ENCODE data around the gene TBX10. TPM values are rescaled to one million over a fixed set of nuclear protein-coding genes. Genes with fewer than 3 reads are reported as not detected.
"Not testable (repeated sequence)": the region's sequence is repeated elsewhere in the genome, so short reads cannot be mapped to it uniquely, and the experiment has no call there.

The TBX10 gene
- polyA plus RNA-seq, 4 donors: 0.04 to 0.11 TPM; not detected in 2

DNA sequence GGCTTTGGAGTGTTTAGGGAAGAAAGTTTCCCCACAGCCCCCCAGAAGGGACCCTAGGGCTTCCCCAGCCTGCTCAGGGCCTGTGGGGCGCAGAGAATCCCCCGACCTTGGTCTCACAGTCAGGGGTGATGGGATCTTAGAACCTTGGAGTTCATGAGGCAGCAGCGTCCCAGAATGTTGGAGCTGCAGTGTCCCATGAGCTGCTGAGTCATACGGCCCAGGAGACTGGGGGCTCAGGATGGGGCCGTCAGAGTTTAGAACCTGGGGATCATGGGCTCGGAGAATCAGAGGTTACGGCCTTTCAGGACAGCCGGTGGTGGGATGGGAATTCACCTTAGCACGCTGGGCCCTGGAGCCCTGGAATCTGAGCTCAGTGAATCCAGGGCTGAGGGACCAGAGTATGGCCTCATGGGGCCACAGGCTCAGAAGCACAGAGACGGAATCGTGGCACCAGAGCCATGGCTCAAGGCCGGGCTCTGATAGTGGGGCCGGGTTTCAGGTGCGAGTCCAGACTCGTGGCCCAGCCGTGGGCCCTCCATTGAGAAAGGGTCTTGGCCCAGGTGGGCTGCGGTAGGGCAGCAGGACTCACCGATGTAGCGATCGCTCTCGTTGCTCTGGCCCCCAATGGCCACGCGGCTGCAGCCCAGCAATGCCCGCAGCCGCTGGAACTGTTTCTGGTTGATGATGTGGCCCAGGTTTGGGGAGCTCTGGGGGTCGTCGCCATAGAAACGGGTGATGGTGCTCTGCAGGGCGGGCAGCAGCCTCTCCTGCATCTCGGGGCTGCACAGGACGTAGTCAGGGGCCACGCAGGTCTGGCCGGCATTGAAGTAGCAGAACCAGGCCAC lies 25.4 kb upstream of the TBX10 start:
- DNase-seq (ENCODE audit: low read depth in 4 of 4, low spot score in 3 of 4): no peak

DNA sequence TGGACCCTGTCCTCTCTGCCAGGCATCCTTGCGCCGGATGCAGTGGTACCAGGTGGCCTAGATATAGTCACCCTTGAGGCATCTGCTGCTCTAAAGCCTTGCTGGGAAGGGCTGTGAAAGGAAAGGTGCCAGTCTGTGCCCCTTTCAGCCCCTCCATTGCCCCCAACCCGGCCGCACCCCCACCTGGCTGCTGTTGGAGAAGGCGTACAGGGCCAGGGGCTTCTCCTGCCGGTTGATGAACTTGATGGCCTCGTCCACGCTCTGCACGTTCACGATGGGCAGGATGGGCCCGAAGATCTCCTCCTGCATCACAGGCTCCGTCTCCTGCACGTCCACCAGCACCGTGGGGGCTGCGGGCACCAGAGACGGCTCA lies 24.6 kb upstream of the TBX10 start:
- no peak for DNase-seq (ENCODE audit: low read depth in 4 of 4, low spot score in 3 of 4)

DNA sequence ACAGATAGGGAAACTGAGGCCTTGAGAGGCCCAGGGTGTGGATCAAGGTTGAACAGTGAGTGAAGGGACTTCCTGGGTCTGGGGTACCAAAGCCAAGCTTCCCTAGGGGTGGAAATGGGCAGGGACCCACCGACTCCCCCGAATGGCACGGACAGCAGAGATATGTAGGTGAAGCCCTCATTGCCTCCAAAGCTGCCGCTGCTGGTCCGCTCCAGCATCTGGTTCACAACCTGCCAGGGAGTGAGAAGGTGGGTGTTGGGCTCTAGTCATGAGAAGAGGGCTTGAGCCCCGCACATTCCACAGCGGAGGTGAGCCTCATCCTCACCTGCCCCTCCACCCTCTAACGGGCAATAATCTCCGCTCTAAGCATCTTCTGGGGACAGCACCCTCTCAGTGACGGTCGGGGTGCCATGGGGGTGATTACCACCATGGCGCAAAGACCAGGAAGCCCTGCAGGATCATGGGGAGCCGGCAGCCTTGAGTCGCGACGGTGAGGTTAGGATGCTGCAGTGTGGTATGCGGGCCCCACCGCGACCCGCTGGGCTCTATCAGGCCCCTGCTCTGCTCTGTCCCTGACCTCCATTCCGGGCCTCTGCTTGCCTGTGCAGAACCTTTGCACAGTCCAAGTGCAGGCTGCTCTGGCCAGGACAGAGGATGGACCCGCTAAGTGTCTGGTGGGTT lies 24.1 kb upstream of the TBX10 start:
- no peak for DNase-seq (ENCODE audit: low read depth in 4 of 4, low spot score in 3 of 4)

DNA sequence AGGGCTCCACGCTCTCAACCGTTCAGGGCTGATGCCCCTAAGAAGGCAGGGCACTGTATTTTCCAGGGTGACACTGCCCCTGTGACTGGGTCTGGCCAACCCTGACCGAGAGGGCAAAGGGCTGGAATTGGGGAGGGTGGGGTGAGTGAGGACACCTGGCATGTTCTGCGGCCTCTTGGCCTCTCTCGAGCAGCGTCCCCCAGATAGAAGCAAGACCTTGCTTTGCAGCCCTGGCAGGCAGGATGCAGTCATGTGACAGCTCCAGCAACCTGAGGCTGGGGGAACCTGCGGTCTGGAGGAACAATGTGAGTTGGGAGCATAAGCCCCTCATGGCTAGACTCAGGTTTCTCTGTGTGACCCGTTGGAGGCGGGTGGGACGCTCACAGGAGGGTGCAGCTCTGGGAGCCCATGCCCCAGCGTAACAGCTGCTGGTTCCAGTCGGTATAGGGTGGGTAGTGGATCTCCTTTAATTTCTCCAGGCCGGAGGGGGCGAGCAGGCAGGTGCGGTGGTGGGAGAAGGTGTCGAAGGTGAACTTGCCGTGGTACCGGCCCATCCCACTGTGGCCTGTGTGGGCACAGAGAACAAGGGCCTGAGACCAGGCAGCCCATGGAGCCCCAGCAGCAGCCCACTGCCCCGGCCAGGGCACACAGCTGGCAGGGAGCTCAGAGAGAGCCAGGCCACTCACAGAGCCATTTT lies 23.4 kb upstream of the TBX10 start:
- no peak for DNase-seq (ENCODE audit: low read depth in 4 of 4, low spot score in 3 of 4)

DNA sequence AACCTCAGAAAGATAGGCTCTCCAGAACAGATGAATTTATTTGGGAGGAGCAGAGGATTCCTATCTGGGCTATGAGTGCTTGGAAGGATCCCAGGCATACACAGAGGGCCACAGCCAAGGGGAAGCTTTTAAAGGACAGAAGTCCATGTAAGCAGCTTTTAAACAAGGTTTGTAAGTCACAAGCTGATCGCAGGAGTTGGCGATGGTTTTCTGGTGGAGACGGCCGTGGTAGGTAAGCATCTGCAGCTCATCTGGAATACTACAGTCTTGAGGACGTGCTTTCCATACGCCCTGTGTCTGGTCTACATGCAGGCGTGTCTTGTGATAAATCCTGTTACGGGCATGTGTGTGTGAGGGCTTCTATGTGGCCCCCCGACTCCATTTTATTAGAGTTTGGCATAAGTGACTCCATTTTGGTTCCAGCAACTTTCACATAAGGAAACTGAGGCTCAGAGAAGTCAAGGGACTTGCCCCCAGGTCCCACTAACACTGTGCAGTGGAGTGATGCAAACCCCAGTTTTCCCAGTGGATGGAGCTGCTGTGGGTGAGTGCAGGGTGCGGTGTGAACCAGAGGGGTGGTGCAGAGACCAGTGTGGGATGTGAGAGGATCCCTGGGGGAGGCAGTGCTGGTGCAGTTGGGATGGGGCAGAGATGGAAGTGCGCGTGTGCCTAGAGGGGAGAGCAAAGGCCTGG lies 22.7 kb upstream of the TBX10 start:
- DNase-seq (ENCODE audit: low read depth in 4 of 4, low spot score in 3 of 4): no peak

DNA sequence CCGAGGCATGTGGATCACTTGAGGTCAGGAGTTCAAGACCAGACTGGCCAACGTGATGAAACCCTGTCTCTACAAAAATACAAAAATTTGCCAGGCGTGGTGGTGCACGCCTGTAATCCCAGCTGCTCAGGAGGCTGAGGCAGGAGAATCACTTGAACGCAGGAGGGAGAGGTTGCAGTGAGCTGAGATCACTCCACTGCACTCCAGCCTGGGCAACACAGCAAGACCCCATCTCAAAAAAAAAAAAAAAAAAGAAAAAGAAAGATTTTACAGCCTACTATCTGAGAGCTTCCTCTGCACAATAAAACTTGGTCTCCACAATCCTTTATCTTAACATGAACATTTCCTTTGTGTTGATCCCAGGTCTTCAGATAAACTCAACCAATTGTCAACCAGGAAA lies 21.2 kb upstream of the TBX10 start:
- DNase-seq (ENCODE audit: low read depth in 4 of 4, low spot score in 3 of 4): not testable (repeated sequence)

DNA sequence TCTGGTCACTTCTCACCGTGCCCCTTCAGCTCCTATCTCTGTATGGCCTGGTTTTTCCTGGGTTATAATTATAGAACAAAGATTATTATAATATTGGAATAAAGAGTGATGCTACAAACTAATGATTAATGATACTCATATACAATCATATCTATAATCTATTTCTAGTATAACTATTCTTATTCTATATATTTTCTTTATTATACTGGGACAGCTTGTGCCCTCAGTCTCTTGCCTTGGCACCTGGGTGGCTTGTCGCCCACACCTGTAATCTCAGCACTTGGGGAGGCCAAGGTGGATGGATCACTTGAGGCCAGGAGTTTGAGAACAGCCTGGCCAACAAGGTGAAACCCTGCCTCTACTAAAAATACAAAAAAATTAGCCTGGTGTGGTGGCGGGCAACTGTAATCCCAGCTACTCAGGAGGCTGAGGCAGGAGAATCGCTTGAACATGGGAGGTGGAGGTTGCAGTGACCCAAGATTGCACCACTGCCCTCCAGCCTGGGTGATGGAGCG lies 20.1 kb upstream of the TBX10 start:
- DNase-seq (ENCODE audit: low read depth in 4 of 4, low spot score in 3 of 4): not testable (repeated sequence)

DNA sequence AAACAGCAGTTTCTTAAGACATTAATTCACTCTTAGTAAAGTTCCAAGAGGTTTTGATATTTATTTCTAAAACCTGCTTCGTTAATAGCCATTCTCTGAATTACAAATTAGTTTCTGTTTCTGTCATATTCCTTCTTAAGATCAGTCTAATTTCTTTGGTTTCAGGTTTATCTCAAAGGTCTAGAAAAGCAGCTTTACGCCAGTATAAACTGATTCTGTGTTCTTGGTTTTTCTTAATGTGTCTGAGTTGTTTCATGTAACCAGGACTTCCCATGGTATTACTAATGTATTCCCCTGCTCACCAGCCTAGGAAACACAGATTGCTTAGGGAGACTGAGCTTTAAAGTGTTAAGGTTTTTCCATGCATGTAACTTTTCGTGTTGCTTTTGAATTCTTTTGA lies 17.7 kb upstream of the TBX10 start:
- DNase-seq (ENCODE audit: low read depth in 4 of 4, low spot score in 3 of 4): no peak

DNA sequence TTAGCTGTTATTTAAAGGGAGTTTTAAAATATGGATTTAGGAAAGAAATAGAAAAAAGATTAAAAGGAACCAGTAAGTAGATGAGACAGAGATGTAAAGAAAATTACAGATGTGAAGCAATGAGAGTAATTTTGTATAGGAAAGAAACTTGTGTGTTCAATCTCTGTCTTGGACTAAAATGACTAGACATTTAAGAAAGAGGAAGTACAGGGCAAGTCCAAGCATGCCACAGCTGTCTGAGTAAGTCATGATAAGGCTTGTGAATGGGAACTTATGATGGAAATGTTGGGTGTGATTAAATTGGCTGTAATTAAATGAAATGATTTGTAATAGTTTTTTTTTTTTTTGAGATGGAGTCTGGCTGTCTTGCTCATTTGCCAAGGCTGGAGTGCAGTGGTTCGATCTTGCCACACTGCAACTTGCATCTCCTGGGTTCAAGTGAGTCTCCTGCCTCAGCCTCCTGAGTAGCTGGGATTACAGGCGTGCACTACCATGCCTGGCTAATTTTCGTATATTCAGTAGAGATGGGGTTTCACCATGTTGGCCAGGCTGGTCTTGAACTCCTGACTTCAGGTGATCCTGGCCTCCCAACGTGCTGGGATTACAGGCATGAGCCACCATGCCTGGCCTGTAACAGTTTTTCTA lies 16.8 kb upstream of the TBX10 start:
- DNase-seq (ENCODE audit: low read depth in 4 of 4, low spot score in 3 of 4): no peak

DNA sequence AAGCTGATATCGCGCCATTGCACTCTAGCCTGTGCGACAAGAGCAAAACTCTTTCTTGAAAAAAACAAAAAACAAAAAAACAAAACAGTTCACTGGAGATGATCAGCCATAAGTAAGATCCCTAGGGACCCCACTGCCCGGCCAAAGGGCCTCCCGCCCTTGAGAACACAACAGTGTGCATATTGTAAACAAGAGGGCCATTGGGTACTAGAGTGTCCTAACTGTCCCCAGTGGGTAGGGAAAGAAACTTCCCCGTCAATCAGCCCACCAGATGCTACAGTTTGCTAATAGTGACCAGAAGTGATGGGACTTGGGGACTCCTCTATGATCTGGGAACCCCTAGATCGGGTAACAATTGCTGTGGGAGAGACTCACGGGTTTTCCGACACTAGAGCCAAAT lies 14.7 kb upstream of the TBX10 start:
- DNase-seq (ENCODE audit: low read depth in 4 of 4, low spot score in 3 of 4): no peak

DNA sequence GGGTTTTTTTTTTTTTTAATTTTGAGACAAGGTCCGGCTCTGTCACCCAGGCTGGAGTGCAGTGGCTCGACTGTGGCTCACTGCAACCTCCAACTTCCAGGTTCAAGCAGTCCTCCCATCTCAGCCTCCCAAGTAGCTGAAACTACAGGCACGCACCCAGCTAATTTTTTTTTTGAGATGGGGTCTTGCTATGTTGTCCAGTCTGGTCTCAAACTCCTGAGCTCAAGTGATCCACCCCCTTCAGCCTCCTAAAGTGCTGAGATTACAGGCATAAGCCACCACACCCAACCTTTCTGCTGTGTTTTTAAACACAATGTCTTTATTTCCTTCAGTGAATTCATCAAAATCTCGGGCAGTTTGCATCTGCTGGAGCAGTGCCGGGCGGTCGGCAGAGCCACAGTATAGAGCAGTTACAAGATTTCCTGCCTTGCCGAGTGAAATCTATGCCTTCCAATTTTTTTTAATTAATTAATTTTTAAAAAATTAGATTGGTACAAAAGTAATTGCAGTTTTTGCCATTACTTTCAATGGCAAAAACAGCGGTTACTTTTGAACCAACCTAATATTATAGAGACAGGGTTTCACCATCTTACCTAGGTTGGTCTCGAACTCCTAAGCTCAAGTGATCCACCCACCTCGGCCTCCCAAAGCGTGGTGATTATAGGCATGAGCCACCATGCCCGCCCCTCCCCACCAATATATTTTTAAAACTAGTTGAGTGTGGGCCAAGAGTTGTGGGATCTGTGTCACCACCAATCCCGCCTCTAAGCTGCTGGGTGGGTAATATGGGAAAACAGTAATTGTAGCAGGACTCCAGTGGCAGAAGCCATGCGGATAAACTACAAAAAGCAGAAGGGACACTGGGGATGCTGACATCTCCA lies 13.6 kb upstream of the TBX10 start:
- DNase-seq (ENCODE audit: low read depth in 4 of 4, low spot score in 3 of 4): no peak

DNA sequence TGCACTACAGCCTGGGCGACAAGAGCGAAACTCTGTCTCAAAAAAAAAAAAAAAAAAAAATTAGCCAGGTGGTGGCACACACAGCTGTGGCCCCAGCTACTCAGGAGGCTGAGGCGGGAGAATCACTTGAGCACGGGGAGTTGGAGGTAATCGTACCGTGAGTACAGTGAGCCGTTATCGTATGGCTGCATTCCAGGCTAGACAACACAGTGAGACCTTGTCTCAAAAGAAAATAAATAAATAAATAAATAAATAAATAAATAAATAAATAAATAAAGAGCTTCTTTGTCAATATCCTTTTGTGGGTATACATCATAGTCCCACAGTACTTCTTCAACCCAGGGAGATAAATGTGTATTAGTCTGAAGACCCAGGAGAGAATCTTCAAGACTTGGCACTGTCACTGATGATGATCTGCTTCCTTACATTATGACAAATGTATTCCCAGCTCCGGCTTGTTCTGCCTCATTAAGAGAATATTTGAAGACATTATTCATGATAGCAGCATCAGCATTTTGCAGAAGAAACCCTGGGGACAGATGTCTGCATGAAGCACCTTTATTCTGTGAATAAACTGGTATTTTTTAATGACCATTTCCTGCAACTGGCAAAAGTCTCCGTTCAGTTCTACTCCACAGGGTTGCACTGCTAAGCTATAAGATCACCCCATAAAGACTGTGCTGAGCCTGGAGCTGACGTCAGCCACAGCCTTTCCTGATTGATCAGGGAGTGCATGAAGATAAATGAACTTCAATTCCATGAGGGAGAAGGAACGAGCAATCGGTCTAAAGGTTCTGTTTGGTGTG lies 12.6 kb upstream of the TBX10 start:
- DNase-seq (ENCODE audit: low read depth in 4 of 4, low spot score in 3 of 4): no peak

DNA sequence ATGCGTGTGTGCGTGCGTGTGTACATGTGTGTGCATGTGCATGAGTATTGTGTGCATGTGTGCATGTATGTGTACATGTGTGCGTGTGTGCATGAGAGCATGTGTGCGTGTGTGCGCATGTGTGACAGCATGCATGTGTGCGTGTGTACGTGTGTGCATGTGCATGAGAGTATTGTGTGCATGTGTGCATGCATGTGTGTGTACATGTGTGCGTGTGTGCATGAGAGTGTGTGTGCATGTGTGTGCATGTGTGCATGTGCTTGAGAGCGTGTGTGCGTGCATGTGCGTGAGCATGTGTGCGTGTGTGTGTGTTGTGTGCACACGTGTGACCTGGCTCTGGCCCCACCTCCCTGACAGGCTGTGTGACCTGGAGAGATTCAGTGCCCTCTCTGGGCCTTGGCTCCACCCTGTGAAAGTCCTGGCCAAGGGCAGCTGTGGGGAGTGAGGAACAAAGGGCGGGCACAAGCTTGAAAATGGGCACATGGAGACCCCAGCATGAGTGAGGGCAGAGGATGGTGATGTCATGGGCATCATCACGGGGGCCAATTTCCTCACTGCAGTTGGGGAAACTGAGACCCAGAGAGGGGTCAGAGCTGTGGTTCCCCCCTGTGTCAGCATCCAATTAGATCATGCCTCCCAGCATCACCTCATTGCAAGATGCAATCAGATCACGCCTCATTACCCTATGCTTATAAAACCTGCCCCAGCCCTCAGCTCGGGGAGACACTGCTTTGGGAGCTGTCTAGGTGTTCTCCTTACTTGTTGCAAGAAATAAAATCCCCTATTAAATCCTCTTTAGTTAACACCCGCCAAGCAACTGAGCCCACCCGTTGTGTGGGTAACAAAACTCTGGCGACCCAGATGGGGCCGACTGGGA lies 10.3 kb upstream of the TBX10 start:
- no peak for DNase-seq (ENCODE audit: low read depth in 4 of 4, low spot score in 3 of 4)

DNA sequence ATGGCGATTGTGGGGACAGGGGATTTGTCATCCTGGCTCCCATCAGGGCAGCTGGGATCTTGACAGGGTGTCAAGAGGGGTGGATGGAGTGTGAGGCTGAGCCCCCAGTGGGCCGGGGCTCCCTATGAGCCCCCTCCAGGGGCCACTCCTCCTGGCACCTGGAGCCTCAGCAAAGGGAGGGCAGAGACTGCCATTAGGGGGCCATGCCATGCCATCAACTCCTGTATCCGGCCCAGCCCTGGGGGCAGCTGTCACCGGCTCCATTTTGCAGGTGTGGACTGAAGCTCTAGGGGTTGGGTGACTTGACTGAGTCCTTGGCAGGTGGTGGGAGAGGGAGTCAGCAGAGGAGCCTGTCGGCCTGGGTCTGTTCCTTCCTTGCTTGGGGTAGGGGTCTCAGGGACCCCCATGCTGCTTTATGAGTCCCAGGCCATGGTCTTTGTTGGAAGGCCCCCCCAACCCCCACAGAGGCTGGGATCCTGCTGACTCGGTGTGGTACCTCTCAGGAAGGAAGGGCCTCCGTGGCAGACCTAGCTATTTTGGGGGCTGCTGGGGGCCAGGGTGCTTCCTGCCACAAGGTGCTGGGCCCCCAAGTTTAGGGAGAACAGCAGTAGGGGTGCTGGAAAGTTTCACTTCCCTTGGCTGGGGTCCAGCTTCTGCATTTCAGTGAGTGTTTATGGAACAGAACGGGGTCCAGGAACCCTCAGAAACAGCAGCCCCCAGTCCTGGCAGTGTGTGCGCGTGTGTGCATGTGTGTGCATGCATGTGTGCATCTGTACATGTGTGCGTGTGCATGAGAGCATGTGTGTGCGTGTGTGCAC lies 9.4 kb upstream of the TBX10 start:
- DNase-seq (ENCODE audit: low read depth in 4 of 4, low spot score in 3 of 4): no peak

DNA sequence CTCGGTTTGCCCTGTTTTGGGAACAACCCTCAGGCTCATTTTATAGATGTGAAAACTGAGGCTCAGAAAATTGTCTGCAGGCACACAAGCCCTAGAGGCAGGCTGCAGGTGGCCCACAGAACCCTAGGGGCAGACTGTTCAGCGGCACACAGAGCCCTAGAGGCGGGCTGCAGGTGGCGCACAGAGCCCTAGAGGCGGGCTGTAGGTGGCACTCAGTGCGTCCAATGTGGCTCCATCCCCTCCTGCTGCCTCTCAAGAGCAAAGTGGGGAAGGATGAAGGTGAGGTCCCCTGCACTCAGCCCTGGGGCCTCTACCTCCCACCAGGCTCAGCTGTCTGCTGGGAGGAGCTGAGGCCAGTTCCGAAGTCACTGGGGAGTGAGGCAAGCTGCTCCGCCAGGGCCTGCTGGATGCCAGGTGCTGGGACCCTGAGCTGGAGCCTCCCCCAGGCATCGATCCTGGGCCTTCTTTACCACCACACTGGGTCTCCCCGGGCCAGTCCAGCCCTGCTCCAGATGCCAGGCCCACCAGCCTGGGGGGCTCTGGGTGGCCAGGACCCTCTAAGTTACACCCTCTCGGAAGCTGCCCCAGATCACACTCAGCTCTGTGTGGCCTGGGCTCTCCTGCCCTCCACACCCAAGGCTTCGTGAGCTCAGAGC lies 8.7 kb upstream of the TBX10 start:
- DNase-seq (ENCODE audit: low read depth in 4 of 4, low spot score in 3 of 4): no peak

DNA sequence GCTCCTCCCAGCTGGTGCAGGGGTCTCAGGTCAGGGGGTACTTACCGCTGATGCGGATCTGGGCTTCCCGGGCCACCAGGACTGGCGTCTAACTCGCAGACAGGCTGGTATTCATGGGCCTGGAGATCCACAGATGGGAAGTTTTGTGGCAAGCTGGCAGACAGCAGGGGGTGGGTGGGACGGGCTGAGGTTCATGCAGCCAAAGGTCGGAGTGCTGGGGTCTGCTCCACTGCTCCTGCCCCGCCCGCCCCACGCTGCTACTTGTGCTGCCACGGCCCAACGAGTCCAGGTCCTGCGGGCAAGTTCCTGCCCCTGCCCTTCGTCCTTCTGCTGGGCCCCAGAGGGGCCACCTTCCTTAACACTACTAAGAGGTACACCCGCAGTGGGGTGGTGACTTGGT lies 7.9 kb upstream of the TBX10 start:
- no peak for DNase-seq (ENCODE audit: low read depth in 4 of 4, low spot score in 3 of 4)
